Ascending aorta (tissue), 2 donors: ENCODE results near the gene ULBP1. TPM values are rescaled to one million over a fixed set of nuclear protein-coding genes. Genes with fewer than 3 reads are reported as not detected.

Experiments used
- DNase-seq, 2 donors: peaks; one replicate each; pipeline ENCODE4 v3.0.0-alpha.2; 2019; ENCODE audit warnings: low spot score in 2 of 2
- H3K27ac ChIP-seq, 2 donors: fragments of 200-600 bp; sonication (generic); one replicate each; pipeline ENCODE4 v1.5.1; 2016 to 2017; ENCODE audit warnings: mild to moderate bottlenecking in 1 of 2
- H3K27me3 ChIP-seq: fragments of 200-600 bp; sonication (generic); one replicate; pipeline ENCODE4 v1.5.1; 2017
- H3K36me3 ChIP-seq, 2 donors: fragments of 200-600 bp; sonication (generic); one replicate each; pipeline ENCODE4 v1.5.1; 2016
- H3K4me1 ChIP-seq, 2 donors: fragments of 200-600 bp; sonication (generic); one replicate each; pipeline ENCODE4 v1.5.1; 2016 to 2017; ENCODE audit warnings: mild to moderate bottlenecking in 1 of 2
- H3K4me3 ChIP-seq, 2 donors: fragments of 200-600 bp; sonication (generic); one replicate each; pipeline ENCODE4 v1.5.1; 2016 to 2017; ENCODE audit warnings: mild to moderate bottlenecking in 1 of 2
- H3K9me3 ChIP-seq, 2 donors: fragments of 200-600 bp; sonication (generic); one replicate each; pipeline ENCODE4 v1.5.1; 2016
- intact Hi-C: fragments of 100-400 bp; cut with DNase I; formaldehyde crosslinking; loops from one replicate; pipeline ENCODE4 v1.15.1; 2023
- total RNA-seq: library from RNA; depleted of rRNA; stranded (reverse); fragments of >200 nt; gene quantifications from one replicate; pipeline ENCODE4 v1.1.0, GENCODE V29; 2016
- TF ChIP-seq, protein P1 (sequence below), 3 experiments: fragments of 200-600 bp in 2 of 3; fragments of 450-650 bp in 1 of 3; sonication (generic) in 2 of 3; IDR thresholded peaks; one replicate each; pipeline ENCODE4 v1.5.1; 2016 to 2019; ENCODE audit warnings: antibody characterized with exemption in 3 of 3, mild to moderate bottlenecking in 1 of 3, moderate library complexity in 1 of 3

ULBP1 gene
- total RNA-seq, 1 donor from 2014 or later = 3.8 TPM

GRCh38 chr6:149974825-149975224 lies 11.1 kb downstream of the ULBP1 start:
- intact Hi-C loops = no loop called here

GRCh38 chr6:149975400-149975799 lies 11.7 kb downstream of the ULBP1 start:
- no peaks in the 10 kb centered on the region for H3K36me3 ChIP-seq
- no peaks in the 10 kb centered on the region for H3K4me1 ChIP-seq
- H3K4me3 ChIP-seq = no peak overlapping the region
- intact Hi-C loops = no loop called here
- TF ChIP-seq, protein P1, sequence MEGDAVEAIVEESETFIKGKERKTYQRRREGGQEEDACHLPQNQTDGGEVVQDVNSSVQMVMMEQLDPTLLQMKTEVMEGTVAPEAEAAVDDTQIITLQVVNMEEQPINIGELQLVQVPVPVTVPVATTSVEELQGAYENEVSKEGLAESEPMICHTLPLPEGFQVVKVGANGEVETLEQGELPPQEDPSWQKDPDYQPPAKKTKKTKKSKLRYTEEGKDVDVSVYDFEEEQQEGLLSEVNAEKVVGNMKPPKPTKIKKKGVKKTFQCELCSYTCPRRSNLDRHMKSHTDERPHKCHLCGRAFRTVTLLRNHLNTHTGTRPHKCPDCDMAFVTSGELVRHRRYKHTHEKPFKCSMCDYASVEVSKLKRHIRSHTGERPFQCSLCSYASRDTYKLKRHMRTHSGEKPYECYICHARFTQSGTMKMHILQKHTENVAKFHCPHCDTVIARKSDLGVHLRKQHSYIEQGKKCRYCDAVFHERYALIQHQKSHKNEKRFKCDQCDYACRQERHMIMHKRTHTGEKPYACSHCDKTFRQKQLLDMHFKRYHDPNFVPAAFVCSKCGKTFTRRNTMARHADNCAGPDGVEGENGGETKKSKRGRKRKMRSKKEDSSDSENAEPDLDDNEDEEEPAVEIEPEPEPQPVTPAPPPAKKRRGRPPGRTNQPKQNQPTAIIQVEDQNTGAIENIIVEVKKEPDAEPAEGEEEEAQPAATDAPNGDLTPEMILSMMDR (IDR thresholded peaks at IDR 0.05) = no peak
- H3K9me3 ChIP-seq = no peaks in the 10 kb centered on the region
- no peaks in the 10 kb centered on the region for H3K27me3 ChIP-seq
- DNase-seq = no peak
- H3K27ac ChIP-seq = no peak overlapping the region

More at GRCh38 chr6:149974825-149975224, 11.1 kb downstream of the ULBP1 start:
- H3K9me3 ChIP-seq = no peaks in the 10 kb centered on the region
- no peak for DNase-seq
- H3K27me3 ChIP-seq = no peaks in the 10 kb centered on the region
- no peaks in the 10 kb centered on the region for H3K36me3 ChIP-seq
- TF ChIP-seq, protein P1 (IDR thresholded peaks at IDR 0.05) = no peak
- H3K27ac ChIP-seq = no peak overlapping the region
- H3K4me3 ChIP-seq = no peak overlapping the region
- H3K4me1 ChIP-seq = no peaks in the 10 kb centered on the region

- DNase-seq = no peak
- intact Hi-C loops = no loop called here
- Histone ChIP-seq H3K9me3 (no peaks in the 10 kb centered on the region), H3K27ac (no peak overlapping the region), H3K36me3 (no peaks in the 10 kb centered on the region), H3K27me3 (no peaks in the 10 kb centered on the region), H3K4me1 (no peaks in the 10 kb centered on the region), H3K4me3 (no peak overlapping the region)
- TF ChIP-seq, protein P1 (IDR thresholded peaks at IDR 0.05) = no peak
Measured at GRCh38 chr6:149977221-149977620, 13.5 kb downstream of the ULBP1 start.

GRCh38 chr6:149978610-149979009 lies 14.9 kb downstream of the ULBP1 start:
- no peak overlapping the region for H3K4me3 ChIP-seq

GRCh38 chr6:149979293-149979692 lies 15.6 kb downstream of the ULBP1 start:
- H3K27ac ChIP-seq = no peak overlapping the region
- TF ChIP-seq, protein P1 (IDR thresholded peaks at IDR 0.05) = no peak
- peaks cover under 1% of the 10 kb centered on the region for H3K27me3 ChIP-seq
- no peak for DNase-seq
- no peaks in the 10 kb centered on the region for H3K36me3 ChIP-seq
- H3K4me1 ChIP-seq = no peaks in the 10 kb centered on the region
- no peak overlapping the region for H3K4me3 ChIP-seq
- no peaks in the 10 kb centered on the region for H3K9me3 ChIP-seq
- intact Hi-C loops = no loop called here

More at GRCh38 chr6:149978610-149979009, 14.9 kb downstream of the ULBP1 start:
- H3K9me3 ChIP-seq = no peaks in the 10 kb centered on the region
- no peaks in the 10 kb centered on the region for H3K4me1 ChIP-seq
- no peak for DNase-seq
- no peaks in the 10 kb centered on the region for H3K36me3 ChIP-seq
- H3K27me3 ChIP-seq = no peaks in the 10 kb centered on the region
- TF ChIP-seq, protein P1 (IDR thresholded peaks at IDR 0.05) = no peak
- no peak overlapping the region for H3K27ac ChIP-seq
- intact Hi-C loops = no loop called here

- H3K27me3 ChIP-seq = peaks cover 12% of the 10 kb centered on the region
- DNase-seq = no peak
- H3K9me3 ChIP-seq = peaks cover 0 to 10% of the 10 kb centered on the region in 2 donors
- H3K27ac ChIP-seq = no peak overlapping the region
- no peaks in the 10 kb centered on the region for H3K36me3 ChIP-seq
- H3K4me3 ChIP-seq = no peak overlapping the region
- TF ChIP-seq, protein P1 (IDR thresholded peaks at IDR 0.05) = no peak
- intact Hi-C loops = no loop called here
- H3K4me1 ChIP-seq = no peaks in the 10 kb centered on the region
Measured at GRCh38 chr6:149983145-149983544, 19.4 kb downstream of the ULBP1 start.
